BLaER1 treated with 17β-estradiol and CSF1 and Interleukin-3, amounts not matched to agents 10 nM and 100 nM (cell line): Measurements from ENCODE around the gene ANKS1B.

Source experiments
- H3K27ac ChIP-seq, 11 experiments: shearing (Covaris generic); formaldehyde crosslinking; 2 replicates each; pipeline ENCODE4 v1.8.1; 2022
- H3K27me3 ChIP-seq, 11 experiments: shearing (Covaris generic); formaldehyde crosslinking; 2 replicates each; pipeline ENCODE4 v1.8.1; 2022
- H3K36me3 ChIP-seq, 11 experiments: shearing (Covaris generic); formaldehyde crosslinking; 2 replicates each; pipeline ENCODE4 v1.8.1; 2022
- H3K4me1 ChIP-seq, 10 experiments: shearing (Covaris generic); formaldehyde crosslinking; 2 replicates each; pipeline ENCODE4 v1.8.1; 2022
- H3K4me2 ChIP-seq, 11 experiments: shearing (Covaris generic); formaldehyde crosslinking; 2 replicates each; pipeline ENCODE4 v1.8.1; 2022
- H3K4me3 ChIP-seq, 10 experiments: shearing (Covaris generic); formaldehyde crosslinking; 2 replicates each; pipeline ENCODE4 v1.8.1; 2022
- H3K9ac ChIP-seq, 11 experiments: shearing (Covaris generic); formaldehyde crosslinking; 2 replicates each; pipeline ENCODE4 v1.8.1; 2022
- H3K9me3 ChIP-seq, 11 experiments: shearing (Covaris generic); formaldehyde crosslinking; replicated peaks in 1 of 11; 2 replicates each; pipeline ENCODE4 v1.8.1; 2022
- H4K20me1 ChIP-seq, 11 experiments: shearing (Covaris generic); formaldehyde crosslinking; 2 replicates each; pipeline ENCODE4 v1.8.1; 2022
- Cebpa-rat ChIP-seq, 11 experiments: shearing (Covaris generic); IDR thresholded peaks; 2 replicates each; pipeline ENCODE4 v1.8.1; 2022

The ANKS1B gene

GRCh38 chr12:98691351-98691750 is 1293.4 kb downstream of the ANKS1B start:
- Histone ChIP-seq H3K4me1 (no peaks in the 10 kb centered on the region), H3K9ac (no peak overlapping the region), H3K4me3 (no peak overlapping the region), H3K36me3 (peaks cover 82 to 100% (median 97%) of the 10 kb centered on the region in 11 experiments), H3K9me3 (no peaks in the 10 kb centered on the region), H3K27me3 (no peaks in the 10 kb centered on the region), H3K27ac (no peak overlapping the region), H3K4me2 (no peak overlapping the region), H4K20me1 (peaks cover 0 to 41% (median 0%) of the 10 kb centered on the region in 11 experiments; a peak in 3 of 22 replicates)
- no peak for TF ChIP-seq Cebpa-rat (IDR thresholded peaks at IDR 0.05)

GRCh38 chr12:98686603-98687002 is 1298.1 kb downstream of the ANKS1B start:
- Histone ChIP-seq H3K4me3 (no peak overlapping the region), H3K27ac (no peak overlapping the region), H4K20me1 (peaks cover 0 to 6% (median 0%) of the 10 kb centered on the region in 11 experiments; a peak in 2 of 22 replicates), H3K4me2 (no peak overlapping the region), H3K36me3 (peaks cover 88 to 100% (median 99%) of the 10 kb centered on the region in 11 experiments), H3K9ac (no peak overlapping the region), H3K4me1 (no peaks in the 10 kb centered on the region), H3K27me3 (no peaks in the 10 kb centered on the region), H3K9me3 (no peaks in the 10 kb centered on the region)
- no peak for TF ChIP-seq Cebpa-rat (IDR thresholded peaks at IDR 0.05)
